BLaER1 treated with 17β-estradiol and CSF1 and Interleukin-3, amounts not matched to agents 10 nM and 100 nM (cell line): ENCODE data around the gene AIG1.
"Not testable (repeated sequence)": the region's sequence is repeated elsewhere in the genome, so short reads cannot be mapped to it uniquely, and the experiment has no call there.

Experiments
- H3K27ac ChIP-seq, 11 experiments: shearing (Covaris generic); formaldehyde crosslinking; 2 replicates each; pipeline ENCODE4 v1.8.1; 2022
- H3K27me3 ChIP-seq, 11 experiments: shearing (Covaris generic); formaldehyde crosslinking; 2 replicates each; pipeline ENCODE4 v1.8.1; 2022
- H3K36me3 ChIP-seq, 11 experiments: shearing (Covaris generic); formaldehyde crosslinking; 2 replicates each; pipeline ENCODE4 v1.8.1; 2022
- H3K4me1 ChIP-seq, 10 experiments: shearing (Covaris generic); formaldehyde crosslinking; 2 replicates each; pipeline ENCODE4 v1.8.1; 2022
- H3K4me2 ChIP-seq, 11 experiments: shearing (Covaris generic); formaldehyde crosslinking; 2 replicates each; pipeline ENCODE4 v1.8.1; 2022
- H3K4me3 ChIP-seq, 10 experiments: shearing (Covaris generic); formaldehyde crosslinking; 2 replicates each; pipeline ENCODE4 v1.8.1; 2022
- H3K9ac ChIP-seq, 11 experiments: shearing (Covaris generic); formaldehyde crosslinking; 2 replicates each; pipeline ENCODE4 v1.8.1; 2022
- H3K9me3 ChIP-seq, 11 experiments: shearing (Covaris generic); formaldehyde crosslinking; replicated peaks in 1 of 11; 2 replicates each; pipeline ENCODE4 v1.8.1; 2022
- H4K20me1 ChIP-seq, 11 experiments: shearing (Covaris generic); formaldehyde crosslinking; 2 replicates each; pipeline ENCODE4 v1.8.1; 2022
- Cebpa-rat ChIP-seq, 11 experiments: shearing (Covaris generic); IDR thresholded peaks; 2 replicates each; pipeline ENCODE4 v1.8.1; 2022

Gene AIG1

DNA sequence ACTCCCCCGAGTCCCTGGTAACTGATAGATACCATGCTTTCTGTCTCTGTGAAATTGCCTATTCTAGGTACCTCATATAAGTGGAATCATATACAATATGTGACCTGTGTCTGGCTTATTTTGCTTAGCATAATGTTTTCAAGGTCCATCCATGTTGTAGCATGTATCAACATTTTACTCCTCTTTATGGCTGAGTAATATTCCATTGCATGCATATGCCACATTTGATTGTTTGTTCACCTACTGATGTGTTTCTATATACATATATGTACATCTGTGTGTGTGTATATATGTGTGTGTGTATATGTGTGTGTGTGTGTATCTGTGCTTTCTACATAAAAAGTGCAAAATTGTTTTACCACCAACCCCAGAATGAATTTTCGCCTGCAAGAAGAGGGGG lies 270.7 kb downstream of the AIG1 start:
- Histone ChIP-seq H3K9ac (no peak overlapping the region), H3K4me3 (no peak overlapping the region), H3K4me1 (no peaks in the 10 kb centered on the region), H3K27ac (no peak overlapping the region), H3K9me3 (no peaks in the 10 kb centered on the region), H4K20me1 (no peaks in the 10 kb centered on the region), H3K27me3 (no peaks in the 10 kb centered on the region), H3K4me2 (no peak overlapping the region), H3K36me3 (no peaks in the 10 kb centered on the region)
- no peak for TF ChIP-seq Cebpa-rat (IDR thresholded peaks at IDR 0.05)

DNA sequence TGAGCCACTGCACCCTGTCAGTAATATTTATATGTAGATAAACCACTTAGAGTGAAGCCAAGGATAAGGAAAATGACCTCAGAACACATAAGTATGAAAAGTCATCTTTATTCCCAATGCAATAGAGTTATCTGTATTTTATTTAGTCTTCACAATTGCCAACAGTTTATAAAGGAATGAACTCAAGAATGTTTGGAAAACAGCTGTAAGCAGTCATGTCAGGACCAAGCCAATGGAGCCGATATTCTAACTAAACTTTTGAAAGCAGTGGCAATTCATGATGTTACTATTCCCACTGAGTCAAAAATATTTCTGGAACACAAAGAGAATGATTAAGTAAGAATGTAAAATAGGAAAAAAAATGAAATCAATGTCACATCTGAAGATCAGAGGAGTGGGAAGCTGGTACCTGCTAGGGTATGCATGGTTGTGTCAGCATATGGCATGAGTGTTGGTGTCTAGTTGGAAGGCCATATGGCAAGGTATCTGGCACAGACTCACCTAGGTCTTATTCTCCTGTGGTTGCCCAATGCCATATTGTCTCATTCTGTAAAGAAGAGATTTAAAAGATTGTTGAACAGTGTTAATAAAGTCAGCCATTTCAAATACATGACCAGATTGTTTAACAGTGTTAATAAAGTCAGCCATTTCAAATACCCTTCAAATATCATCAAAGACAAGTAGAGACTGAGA lies 271.6 kb downstream of the AIG1 start:
- Histone ChIP-seq H3K4me3 (no peak overlapping the region), H3K9ac (no peak overlapping the region), H3K4me1 (no peaks in the 10 kb centered on the region), H3K36me3 (no peaks in the 10 kb centered on the region), H3K4me2 (no peak overlapping the region), H3K27ac (no peak overlapping the region), H3K9me3 (0 out of 22 replicates have a peak, but pooled peaks cover 0 to under 1% (median 0%) of the 10 kb centered on the region in 11 experiments), H3K27me3 (no peaks in the 10 kb centered on the region), H4K20me1 (no peaks in the 10 kb centered on the region)
- no peak for TF ChIP-seq Cebpa-rat (IDR thresholded peaks at IDR 0.05)

DNA sequence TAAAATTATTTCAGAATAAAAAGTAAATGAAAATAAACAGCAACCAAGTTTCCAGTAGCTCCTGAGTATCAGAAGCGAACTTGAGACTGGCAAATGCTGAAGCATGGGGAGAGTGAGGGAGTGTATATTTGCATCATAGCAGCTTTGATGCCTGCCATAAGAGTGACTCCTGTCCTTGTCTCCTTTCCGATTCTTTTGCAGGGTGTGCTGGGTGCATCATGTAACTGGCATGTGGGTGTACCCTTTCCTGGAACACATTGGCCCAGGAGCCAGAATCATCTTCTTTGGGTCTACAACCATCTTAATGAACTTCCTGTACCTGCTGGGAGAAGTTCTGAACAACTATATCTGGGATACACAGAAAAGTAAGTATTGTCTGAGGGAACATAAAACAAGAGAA lies 272.4 kb downstream of the AIG1 start:
- H3K27me3 ChIP-seq, result no peaks in the 10 kb centered on the region
- no peak overlapping the region for H3K4me3 ChIP-seq
- H3K4me2 ChIP-seq, result no peak overlapping the region

DNA sequence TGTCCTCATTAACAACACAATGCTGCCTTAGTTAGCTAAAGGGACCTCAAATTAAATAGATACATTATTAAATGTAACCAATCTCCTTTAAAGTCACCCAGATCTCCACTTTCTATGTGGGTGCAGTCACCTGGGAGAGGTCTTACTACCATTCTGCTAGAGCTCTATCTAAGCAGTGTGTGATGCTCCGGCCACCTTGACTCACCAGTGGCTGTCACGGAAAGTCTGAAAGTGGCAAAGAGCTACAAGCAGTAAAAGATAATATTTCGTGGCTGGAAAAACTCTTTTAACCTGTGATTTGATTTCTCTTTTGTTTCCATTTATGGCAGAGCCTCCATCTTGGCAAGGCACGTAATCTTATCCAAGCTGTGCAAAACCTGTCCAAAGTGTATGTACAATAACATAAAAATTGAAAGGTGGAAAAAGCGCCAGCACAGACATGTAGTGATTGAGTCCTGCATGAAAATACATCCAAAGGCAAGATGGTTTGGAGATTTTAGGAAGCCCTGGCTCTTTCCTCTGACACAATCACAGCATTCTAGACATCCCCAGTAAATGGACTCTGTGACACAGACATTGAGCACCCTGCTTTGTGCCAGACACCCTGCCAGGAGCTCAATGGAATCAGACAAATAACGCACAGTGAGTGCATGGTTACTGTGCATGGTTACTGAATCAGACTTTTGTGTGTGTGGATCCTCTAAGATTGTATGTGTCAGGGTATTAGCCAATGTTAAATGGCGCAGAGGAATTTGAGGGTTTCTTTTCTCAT lies 273.2 kb downstream of the AIG1 start:
- no peaks in the 10 kb centered on the region for H3K27me3 ChIP-seq
- H3K4me2 ChIP-seq, result no peak overlapping the region
- H3K9me3 ChIP-seq, result peaks cover 0 to 7% (median 0%) of the 10 kb centered on the region in 11 experiments; a peak in 2 of 22 replicates
- no peak for TF ChIP-seq Cebpa-rat (IDR thresholded peaks at IDR 0.05)
- no peak overlapping the region for H3K4me3 ChIP-seq
- H3K9ac ChIP-seq, result no peak overlapping the region
- no peaks in the 10 kb centered on the region for H3K36me3 ChIP-seq
- H3K4me1 ChIP-seq, result peaks cover 0 to under 1% (median 0%) of the 10 kb centered on the region in 10 experiments; a peak in 1 of 20 replicates
- no peak overlapping the region for H3K27ac ChIP-seq
- H4K20me1 ChIP-seq, result no peaks in the 10 kb centered on the region

More for the DNA sequence above, 272.4 kb downstream of the AIG1 start:
- H4K20me1 ChIP-seq, result no peaks in the 10 kb centered on the region
- no peak overlapping the region for H3K27ac ChIP-seq
- no peaks in the 10 kb centered on the region for H3K4me1 ChIP-seq
- no peaks in the 10 kb centered on the region for H3K36me3 ChIP-seq
- H3K9ac ChIP-seq, result no peak overlapping the region
- no peak for TF ChIP-seq Cebpa-rat (IDR thresholded peaks at IDR 0.05)
- peaks cover 0 to 7% (median 0%) of the 10 kb centered on the region in 11 experiments; a peak in 2 of 22 replicates for H3K9me3 ChIP-seq

DNA sequence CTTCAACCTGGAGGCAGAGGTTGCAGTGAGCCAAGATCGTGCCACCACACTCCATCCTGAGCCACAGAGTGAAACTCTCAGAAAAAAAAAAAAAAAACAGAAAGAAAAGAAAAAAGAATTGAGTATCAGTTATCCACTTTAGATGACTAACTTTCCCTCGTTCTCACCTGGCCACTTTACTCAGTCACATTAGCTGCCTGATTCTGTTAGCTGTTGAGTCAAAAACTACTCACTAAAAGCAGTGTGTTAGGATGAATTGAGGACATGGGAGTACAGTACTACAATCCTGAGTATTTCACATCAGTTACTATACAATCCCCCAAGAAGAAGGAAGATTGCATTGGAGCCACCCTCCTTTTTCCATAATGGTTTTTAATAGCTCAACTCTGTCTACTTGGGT lies 275.2 kb downstream of the AIG1 start:
- no peaks in the 10 kb centered on the region for H4K20me1 ChIP-seq
- H3K4me2 ChIP-seq, result no peak overlapping the region
- H3K36me3 ChIP-seq, result no peaks in the 10 kb centered on the region
- H3K9me3 ChIP-seq, result peaks cover 0 to 7% (median 0%) of the 10 kb centered on the region in 11 experiments; a peak in 2 of 22 replicates
- H3K27me3 ChIP-seq, result no peaks in the 10 kb centered on the region
- TF ChIP-seq Cebpa-rat (IDR thresholded peaks at IDR 0.05), result no peak
- H3K27ac ChIP-seq, result no peak overlapping the region
- peaks cover 0 to 7% (median 0%) of the 10 kb centered on the region in 10 experiments; a peak in 1 of 20 replicates for H3K4me1 ChIP-seq
- no peak overlapping the region for H3K4me3 ChIP-seq
- H3K9ac ChIP-seq, result no peak overlapping the region

DNA sequence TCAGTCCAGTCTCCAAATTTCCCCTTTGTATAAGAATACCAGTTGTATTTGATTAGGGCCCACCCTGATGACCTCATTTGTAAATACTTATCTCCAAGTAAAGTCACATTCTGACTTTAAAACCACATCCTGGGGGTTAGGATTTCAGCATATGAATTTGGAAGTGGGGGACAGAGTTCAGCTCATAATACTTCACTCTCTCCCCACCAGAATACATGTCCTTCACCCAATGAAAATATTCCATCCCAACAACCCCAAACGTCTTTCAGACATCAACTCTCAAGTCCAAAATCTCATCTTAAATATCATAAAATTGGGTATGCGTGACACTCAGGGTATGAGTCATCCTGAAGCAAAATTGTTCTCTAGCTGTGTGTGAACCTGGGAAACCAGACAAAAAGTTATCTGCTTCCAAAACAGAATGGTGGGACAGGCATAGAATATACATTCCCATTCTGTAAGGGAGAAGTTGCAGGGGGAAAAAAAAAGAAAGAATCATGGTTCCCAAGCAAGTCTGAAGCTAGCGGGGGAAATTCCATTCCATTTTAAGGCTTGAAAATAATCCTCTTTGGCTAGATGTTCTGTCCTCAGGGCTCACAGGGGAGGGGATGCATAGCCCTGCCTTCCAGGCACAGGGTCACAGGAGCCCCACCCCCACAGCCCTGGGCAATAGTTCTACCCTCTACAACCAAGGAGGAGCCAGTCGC lies 275.9 kb downstream of the AIG1 start:
- H3K4me1 ChIP-seq, result peaks cover 0 to 7% (median 0%) of the 10 kb centered on the region in 10 experiments; a peak in 1 of 20 replicates
- H3K9ac ChIP-seq, result no peak overlapping the region
- peaks cover 0 to 7% (median 0%) of the 10 kb centered on the region in 11 experiments; a peak in 2 of 22 replicates for H3K9me3 ChIP-seq
- no peaks in the 10 kb centered on the region for H3K27me3 ChIP-seq
- TF ChIP-seq Cebpa-rat (IDR thresholded peaks at IDR 0.05), result no peak
- no peak overlapping the region for H3K4me2 ChIP-seq
- H3K27ac ChIP-seq, result no peak overlapping the region
- no peaks in the 10 kb centered on the region for H3K36me3 ChIP-seq
- no peak overlapping the region for H3K4me3 ChIP-seq
- H4K20me1 ChIP-seq, result no peaks in the 10 kb centered on the region

DNA sequence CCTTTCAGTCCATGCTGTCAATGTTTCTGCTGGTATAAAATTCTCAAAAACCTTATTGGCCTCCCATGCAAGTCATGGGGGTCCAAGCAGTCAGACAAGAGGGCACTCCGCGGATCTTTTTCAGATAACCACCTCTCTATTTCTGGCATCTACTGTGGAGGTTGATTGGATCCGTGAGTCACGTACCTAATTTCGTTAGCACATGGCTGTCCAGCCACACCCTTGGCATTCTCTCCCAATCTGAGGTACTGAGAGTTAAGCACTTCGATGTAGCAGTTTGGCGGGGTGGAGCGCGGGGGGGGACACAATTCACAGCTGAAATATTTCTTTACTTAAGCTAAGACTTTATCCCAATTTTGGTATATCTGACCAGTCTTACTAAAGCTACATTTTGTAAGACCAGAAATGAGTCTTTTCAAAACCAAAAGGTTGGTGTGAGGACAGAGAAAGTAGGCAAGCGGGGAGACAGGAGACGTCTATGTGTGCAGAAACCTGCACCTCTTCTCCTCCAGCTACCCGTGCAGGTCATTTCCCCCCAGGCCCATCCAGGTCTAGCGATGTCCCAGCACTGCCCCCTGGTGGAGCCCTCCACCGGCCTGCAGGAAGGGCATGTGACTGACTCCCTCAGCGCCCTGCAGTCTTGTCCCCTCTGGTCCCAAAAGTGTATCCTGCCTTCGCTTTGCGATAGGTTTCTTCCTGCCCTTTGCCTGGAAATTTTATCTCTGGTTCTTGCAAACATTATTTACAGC lies 276.7 kb downstream of the AIG1 start:
- Histone ChIP-seq H3K4me2 (no peak overlapping the region), H3K4me1 (peaks cover 0 to 7% (median 0%) of the 10 kb centered on the region in 10 experiments; a peak in 1 of 20 replicates), H4K20me1 (no peaks in the 10 kb centered on the region), H3K27ac (no peak overlapping the region), H3K4me3 (no peak overlapping the region), H3K9ac (no peak overlapping the region), H3K36me3 (no peaks in the 10 kb centered on the region), H3K27me3 (no peaks in the 10 kb centered on the region), H3K9me3 (peaks cover 0 to 7% (median 0%) of the 10 kb centered on the region in 11 experiments; a peak in 2 of 22 replicates)
- no peak for TF ChIP-seq Cebpa-rat (IDR thresholded peaks at IDR 0.05)

DNA sequence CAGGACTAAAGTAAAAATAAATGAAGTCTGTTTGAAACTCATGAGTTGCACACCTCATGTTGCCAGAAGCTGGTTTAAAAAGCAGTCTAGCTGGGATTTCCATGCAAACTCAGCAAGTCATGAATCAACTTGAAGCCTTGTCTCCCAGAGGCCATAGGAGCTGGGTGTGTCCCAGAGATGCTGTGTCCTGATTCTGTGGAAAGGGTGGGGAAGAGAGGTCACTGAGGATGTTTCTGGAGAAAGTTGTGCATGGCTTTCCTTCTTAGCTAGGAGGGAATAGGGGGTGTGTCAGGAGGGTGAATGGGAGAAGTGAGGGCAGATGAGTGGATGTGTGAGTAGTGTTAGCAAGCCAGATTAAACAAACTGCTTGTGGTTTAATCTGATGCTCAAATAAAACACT lies 278.5 kb downstream of the AIG1 start:
- peaks cover 0 to 7% (median 0%) of the 10 kb centered on the region in 11 experiments; a peak in 2 of 22 replicates for H3K9me3 ChIP-seq
- no peak overlapping the region for H3K27ac ChIP-seq
- no peaks in the 10 kb centered on the region for H4K20me1 ChIP-seq
- no peaks in the 10 kb centered on the region for H3K36me3 ChIP-seq
- H3K4me2 ChIP-seq, result no peak overlapping the region
- peaks cover 0 to 7% (median 0%) of the 10 kb centered on the region in 10 experiments; a peak in 1 of 20 replicates for H3K4me1 ChIP-seq
- H3K9ac ChIP-seq, result no peak overlapping the region
- H3K27me3 ChIP-seq, result no peaks in the 10 kb centered on the region
- H3K4me3 ChIP-seq, result no peak overlapping the region
- TF ChIP-seq Cebpa-rat (IDR thresholded peaks at IDR 0.05), result no peak

DNA sequence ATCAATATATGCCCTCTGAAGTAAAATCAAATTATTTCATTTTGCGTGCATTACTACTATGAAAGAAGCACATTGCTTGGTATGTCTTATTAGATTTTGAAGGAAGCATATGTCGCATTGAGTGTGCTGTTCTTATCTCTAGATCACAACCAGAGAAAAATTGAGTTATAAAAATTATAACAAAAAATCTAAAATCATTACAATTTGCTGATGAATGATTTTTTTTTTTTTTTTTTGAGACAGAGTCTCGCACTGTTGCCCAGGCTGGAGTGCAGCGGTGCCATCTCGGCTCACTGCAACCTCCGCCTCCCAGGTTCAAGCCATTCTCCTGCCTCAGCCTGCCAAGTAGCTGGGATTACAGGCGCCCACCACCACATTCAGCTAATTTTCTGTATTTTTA lies 284.8 kb downstream of the AIG1 start:
- not testable (repeated sequence) for H3K4me3 ChIP-seq, H4K20me1 ChIP-seq, H3K4me2 ChIP-seq, H3K36me3 ChIP-seq, H3K4me1 ChIP-seq, H3K27ac ChIP-seq, H3K9ac ChIP-seq, H3K9me3 ChIP-seq, H3K27me3 ChIP-seq
